Measurements from ENCODE around the gene COQ5. TPM values are rescaled to one million over a fixed set of nuclear protein-coding genes. Genes with fewer than 3 reads are reported as not detected.

Gene COQ5
- total RNA-seq, 1 donor from 2014 or later: 25.3 TPM

DNA sequence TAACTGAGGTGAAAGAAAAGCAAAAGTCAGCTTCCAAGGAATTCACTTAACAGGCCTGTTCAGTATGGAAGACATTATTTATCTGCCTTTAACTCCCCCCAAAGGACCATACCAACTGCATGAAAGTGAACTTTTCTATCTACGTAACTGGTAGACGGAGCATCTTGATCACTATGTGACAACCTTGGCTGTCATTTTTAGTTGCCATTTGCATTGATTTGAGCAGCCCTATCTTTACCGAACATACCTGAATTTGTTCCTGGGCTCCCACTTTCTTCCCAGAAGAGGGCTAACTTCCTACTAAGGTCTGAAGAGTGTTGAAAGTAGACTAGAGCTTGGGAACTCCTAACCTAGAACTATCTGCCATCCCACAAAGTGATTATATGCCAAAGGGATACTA, 68.8 kb downstream of the COQ5 start:
- DNase-seq (ENCODE audit: low spot score in 2 of 2) (no peak), FAIRE-seq (no peak)

DNA sequence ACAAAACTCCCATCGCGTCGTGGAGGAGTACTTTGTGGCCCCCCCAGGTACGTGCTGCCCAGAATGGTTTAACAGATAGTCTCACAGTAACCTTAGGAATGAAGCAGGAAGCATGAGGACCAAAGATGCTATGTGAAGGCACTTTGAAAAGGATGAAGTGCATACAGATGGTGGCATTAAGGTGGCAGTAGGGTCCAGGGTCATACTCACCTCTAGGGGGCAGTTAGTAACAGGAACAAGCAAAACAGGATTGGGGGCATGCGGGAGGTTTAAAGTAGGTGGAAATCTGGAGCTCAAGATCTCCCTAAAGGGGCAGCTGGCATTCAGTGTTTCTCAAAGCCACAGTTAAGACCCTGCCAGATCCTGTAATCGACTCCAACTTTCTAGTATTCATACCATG, 71.8 kb downstream of the COQ5 start:
- no peak for FAIRE-seq
- no peak for DNase-seq (ENCODE audit: low spot score in 2 of 2)

DNA sequence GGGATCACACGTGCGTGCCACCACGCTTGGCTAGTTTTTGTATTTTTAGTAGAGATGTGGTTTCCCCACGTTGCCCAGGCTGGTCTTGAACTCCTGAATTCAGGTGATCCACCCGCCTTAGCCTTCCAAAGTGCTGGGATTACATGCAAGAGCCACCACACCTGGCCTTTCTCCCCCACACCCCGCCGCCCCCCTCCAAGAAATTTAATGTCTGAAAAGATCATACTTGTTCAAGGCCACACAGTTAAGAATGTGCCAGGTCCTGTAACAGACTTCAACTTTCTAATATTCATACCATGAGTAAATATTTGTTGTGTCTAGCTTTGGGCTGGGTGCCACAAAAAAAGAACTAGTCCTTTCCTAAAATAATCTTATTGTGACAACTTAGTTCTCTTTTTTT, 73.7 kb downstream of the COQ5 start:
- FAIRE-seq (no peak), DNase-seq (ENCODE audit: low spot score in 2 of 2) (no peak)

DNA sequence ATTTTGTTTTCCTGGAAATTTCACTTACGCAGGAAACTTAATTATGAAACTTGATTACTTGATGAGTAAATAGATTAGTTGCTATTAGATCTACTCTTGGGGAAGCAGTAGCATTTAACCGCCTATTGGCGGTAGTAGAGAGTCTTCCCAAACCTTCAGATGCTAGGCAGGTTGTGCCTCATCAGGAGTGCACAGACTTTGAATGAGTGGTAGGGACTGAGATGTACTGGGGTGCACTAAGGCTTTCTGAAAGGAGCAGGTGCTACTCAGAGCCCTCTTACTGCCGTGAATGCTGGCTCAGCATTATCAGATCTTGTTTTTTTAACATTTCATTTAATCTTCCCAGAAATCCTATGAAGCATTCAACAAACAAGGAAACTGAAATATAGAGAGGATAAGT, 75.0 kb downstream of the COQ5 start:
- DNase-seq (ENCODE audit: low spot score in 2 of 2) (no peak), FAIRE-seq (no peak)

Small RNA genes within 50 kb of the gene (small RNA-seq; reads per million reads assigned to genes)
- gene RF00019: not detected

Other genes with a start within 250 kb of the COQ5 start
- gene RNU4-2, start 237.3 kb downstream of the COQ5 start, total RNA-seq: under 0.01 TPM
- under 0.01 TPM for gene RNU4-1, start 235.9 kb downstream of the COQ5 start, total RNA-seq
- 4.1 TPM for gene SIRT4, start 226.8 kb downstream of the COQ5 start, total RNA-seq
- not detected for gene PLA2G1B, start 201.4 kb downstream of the COQ5 start, total RNA-seq
- 6.9 TPM for gene MSI1, start 160.0 kb downstream of the COQ5 start, total RNA-seq
- gene COX6A1, start 91.0 kb downstream of the COQ5 start, total RNA-seq: 489 TPM
- 11.0 TPM for gene TRIAP1, start 82.8 kb downstream of the COQ5 start, total RNA-seq
- gene GATC, start 82.7 kb downstream of the COQ5 start, total RNA-seq: 28.9 TPM
- gene SRSF9, start 59.4 kb downstream of the COQ5 start, total RNA-seq: 92.5 TPM
- 279 TPM for gene DYNLL1, start 33.0 kb downstream of the COQ5 start, total RNA-seq
- gene RNF10, start 5.2 kb upstream of the COQ5 start, total RNA-seq: 119 TPM
- 27.3 TPM for gene POP5, start 52.2 kb upstream of the COQ5 start, total RNA-seq
- gene CABP1, start 111.5 kb upstream of the COQ5 start, total RNA-seq: 2.0 TPM
- gene MLEC, start 158.0 kb upstream of the COQ5 start, total RNA-seq: 35.5 TPM
- gene UNC119B, start 181.3 kb upstream of the COQ5 start, total RNA-seq: 11.0 TPM
- 4.9 TPM for gene ACADS, start 196.7 kb upstream of the COQ5 start, total RNA-seq